ENCODE data around the gene TEKTIP1. TPM values are rescaled to one million over a fixed set of nuclear protein-coding genes. Genes with fewer than 3 reads are reported as not detected.

TEKTIP1 gene
- polyA plus RNA-seq, 1 donor from 2014 or later = not detected

DNA sequence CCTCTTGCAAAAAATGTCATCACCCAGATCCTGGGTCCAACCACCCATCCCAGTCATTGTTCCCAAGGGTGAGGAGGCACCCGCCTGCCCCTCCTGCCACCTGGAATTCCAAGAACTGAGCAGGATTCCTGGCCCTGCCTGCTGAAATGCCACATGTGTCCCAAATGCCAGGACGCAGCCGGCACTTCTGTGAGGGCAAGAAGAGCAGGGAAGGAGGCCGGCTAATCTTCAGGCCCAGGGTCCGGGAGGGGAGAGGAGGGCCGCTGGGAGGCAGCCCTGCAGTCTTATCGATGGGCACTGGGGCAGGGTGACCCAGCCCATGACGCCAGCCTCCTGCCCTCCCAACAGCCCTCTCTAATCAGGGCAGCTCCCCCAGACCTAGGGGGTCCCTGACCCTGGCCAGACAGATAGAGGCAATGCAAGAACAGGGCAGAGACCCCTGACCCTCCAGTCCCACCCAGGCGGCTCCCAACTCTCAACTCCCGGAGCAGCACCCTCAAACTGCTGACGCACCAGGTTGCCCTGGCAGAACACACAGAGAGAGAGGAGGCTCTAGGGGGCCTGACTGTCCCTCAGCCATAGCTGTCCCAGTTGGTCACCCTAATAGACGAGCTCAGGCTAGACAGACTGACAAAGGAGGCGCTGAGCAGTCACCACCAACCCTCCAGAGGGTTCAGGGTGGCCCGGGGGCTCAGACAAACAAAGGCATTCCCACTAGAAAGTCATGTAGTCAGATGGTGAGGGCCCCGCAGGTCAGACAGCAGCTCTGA lies 16.9 kb downstream of the TEKTIP1 start:
- Histone ChIP-seq H3K9me3 (ENCODE audit: low read length) (no peaks in the 10 kb centered on the region), H3K4me2 (ENCODE audit: low read length) (no peak overlapping the region), H3F3A (ENCODE audit: insufficient read depth, low read length, poor library complexity, severe bottlenecking) (no peaks in the 10 kb centered on the region), H3K27ac (ENCODE audit: low read length) (no peak overlapping the region), H2AFZ (ENCODE audit: low read depth, low read length) (no peak overlapping the region), H3K79me2 (replicated peaks; ENCODE audit: insufficient read depth, low read length) (no peaks in the 10 kb centered on the region), H3K4me3 (ENCODE audit: low read length) (peak overlapping the region; percentile 82), H3K9me2 (ENCODE audit: insufficient read depth, low read length) (no peaks in the 10 kb centered on the region), H3K36me3 (ENCODE audit: insufficient read depth, low read length) (no peaks in the 10 kb centered on the region), H3K27me3 (ENCODE audit: insufficient read depth, low read depth, low read length) (no peaks in the 10 kb centered on the region), H3K9ac (ENCODE audit: low read length) (no peak overlapping the region), H4K20me1 (ENCODE audit: insufficient read depth) (no peaks in the 10 kb centered on the region)
- TF ChIP-seq RAD21 (conservative IDR thresholded peaks at IDR 0.05) (no peak), TAF1 (IDR thresholded peaks at IDR 0.05; ENCODE audit: low read depth) (no peak), SMC3 (conservative IDR thresholded peaks at IDR 0.05; ENCODE audit: poor library complexity) (no peak)

DNA sequence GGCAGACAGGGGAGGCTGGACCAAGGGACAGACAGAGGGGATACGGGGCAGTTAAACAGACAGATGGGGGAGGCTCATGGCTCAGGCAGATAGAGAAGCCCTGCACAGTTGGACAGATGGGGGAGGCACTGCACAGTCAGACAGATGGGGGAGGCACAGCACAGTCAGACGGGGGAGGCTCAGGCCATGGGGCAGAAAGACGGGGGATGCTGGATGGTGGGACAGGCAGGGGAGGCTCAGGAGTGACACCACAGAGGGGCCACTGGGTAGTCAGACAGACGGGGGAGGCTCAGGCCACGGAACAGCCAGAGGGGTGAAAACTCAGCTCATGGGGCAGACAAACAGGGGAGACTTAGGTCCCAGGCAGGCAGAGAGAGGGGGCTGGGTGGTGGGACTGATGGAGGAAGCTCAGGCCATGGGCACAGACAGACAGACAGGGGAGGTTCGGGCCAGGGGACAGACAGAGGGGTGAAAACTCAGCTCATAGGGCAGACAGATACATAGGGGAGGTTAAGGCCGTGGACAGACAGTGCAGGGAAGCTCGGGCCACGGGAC lies 17.5 kb downstream of the TEKTIP1 start:
- Histone ChIP-seq H3K4me3 (ENCODE audit: low read length) (peak overlapping the region; percentile 82), H3K79me2 (replicated peaks; ENCODE audit: insufficient read depth, low read length) (no peaks in the 10 kb centered on the region)

More for the DNA sequence above, 17.5 kb downstream of the TEKTIP1 start:
- Histone ChIP-seq H3K9me3 (ENCODE audit: low read length) (no peaks in the 10 kb centered on the region), H3K36me3 (ENCODE audit: insufficient read depth, low read length) (no peaks in the 10 kb centered on the region), H3F3A (ENCODE audit: insufficient read depth, low read length, poor library complexity, severe bottlenecking) (no peaks in the 10 kb centered on the region), H3K27me3 (ENCODE audit: insufficient read depth, low read depth, low read length) (no peaks in the 10 kb centered on the region), H3K9ac (ENCODE audit: low read length) (peak overlapping the region; percentile 60), H4K20me1 (ENCODE audit: insufficient read depth) (no peaks in the 10 kb centered on the region), H2AFZ (ENCODE audit: low read depth, low read length) (no peak overlapping the region), H3K27ac (ENCODE audit: low read length) (no peak overlapping the region), H3K9me2 (ENCODE audit: insufficient read depth, low read length) (no peaks in the 10 kb centered on the region), H3K4me2 (ENCODE audit: low read length) (peak overlapping the region; percentile 52)
- TF ChIP-seq, protein P1, sequence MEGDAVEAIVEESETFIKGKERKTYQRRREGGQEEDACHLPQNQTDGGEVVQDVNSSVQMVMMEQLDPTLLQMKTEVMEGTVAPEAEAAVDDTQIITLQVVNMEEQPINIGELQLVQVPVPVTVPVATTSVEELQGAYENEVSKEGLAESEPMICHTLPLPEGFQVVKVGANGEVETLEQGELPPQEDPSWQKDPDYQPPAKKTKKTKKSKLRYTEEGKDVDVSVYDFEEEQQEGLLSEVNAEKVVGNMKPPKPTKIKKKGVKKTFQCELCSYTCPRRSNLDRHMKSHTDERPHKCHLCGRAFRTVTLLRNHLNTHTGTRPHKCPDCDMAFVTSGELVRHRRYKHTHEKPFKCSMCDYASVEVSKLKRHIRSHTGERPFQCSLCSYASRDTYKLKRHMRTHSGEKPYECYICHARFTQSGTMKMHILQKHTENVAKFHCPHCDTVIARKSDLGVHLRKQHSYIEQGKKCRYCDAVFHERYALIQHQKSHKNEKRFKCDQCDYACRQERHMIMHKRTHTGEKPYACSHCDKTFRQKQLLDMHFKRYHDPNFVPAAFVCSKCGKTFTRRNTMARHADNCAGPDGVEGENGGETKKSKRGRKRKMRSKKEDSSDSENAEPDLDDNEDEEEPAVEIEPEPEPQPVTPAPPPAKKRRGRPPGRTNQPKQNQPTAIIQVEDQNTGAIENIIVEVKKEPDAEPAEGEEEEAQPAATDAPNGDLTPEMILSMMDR (IDR thresholded peaks at IDR 0.05; ENCODE audit: poor library complexity, severe bottlenecking) = no peak
- TF ChIP-seq, protein P2, sequence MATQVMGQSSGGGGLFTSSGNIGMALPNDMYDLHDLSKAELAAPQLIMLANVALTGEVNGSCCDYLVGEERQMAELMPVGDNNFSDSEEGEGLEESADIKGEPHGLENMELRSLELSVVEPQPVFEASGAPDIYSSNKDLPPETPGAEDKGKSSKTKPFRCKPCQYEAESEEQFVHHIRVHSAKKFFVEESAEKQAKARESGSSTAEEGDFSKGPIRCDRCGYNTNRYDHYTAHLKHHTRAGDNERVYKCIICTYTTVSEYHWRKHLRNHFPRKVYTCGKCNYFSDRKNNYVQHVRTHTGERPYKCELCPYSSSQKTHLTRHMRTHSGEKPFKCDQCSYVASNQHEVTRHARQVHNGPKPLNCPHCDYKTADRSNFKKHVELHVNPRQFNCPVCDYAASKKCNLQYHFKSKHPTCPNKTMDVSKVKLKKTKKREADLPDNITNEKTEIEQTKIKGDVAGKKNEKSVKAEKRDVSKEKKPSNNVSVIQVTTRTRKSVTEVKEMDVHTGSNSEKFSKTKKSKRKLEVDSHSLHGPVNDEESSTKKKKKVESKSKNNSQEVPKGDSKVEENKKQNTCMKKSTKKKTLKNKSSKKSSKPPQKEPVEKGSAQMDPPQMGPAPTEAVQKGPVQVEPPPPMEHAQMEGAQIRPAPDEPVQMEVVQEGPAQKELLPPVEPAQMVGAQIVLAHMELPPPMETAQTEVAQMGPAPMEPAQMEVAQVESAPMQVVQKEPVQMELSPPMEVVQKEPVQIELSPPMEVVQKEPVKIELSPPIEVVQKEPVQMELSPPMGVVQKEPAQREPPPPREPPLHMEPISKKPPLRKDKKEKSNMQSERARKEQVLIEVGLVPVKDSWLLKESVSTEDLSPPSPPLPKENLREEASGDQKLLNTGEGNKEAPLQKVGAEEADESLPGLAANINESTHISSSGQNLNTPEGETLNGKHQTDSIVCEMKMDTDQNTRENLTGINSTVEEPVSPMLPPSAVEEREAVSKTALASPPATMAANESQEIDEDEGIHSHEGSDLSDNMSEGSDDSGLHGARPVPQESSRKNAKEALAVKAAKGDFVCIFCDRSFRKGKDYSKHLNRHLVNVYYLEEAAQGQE (IDR thresholded peaks at IDR 0.05; ENCODE audit: borderline replicate concordance) = no peak
- TF ChIP-seq POLR2AphosphoS5 (IDR thresholded peaks at IDR 0.05) = no peak
- no peak for TF ChIP-seq RAD21 (conservative IDR thresholded peaks at IDR 0.05)
- TF ChIP-seq EZH2 (IDR thresholded peaks at IDR 0.05; ENCODE audit: borderline replicate concordance, insufficient read depth, low read length, poor library complexity, severe bottlenecking) = no peak
- TF ChIP-seq EP300 (conservative IDR thresholded peaks at IDR 0.05; ENCODE audit: poor library complexity, severe bottlenecking) = no peak
- TF ChIP-seq SMC3 (conservative IDR thresholded peaks at IDR 0.05; ENCODE audit: poor library complexity) = no peak

Measured in neural cell (in vitro differentiated cells).